GM21576 (cell line): ENCODE results near the gene TSHZ2.
"Not testable (repeated sequence)": the region's sequence is repeated elsewhere in the genome, so short reads cannot be mapped to it uniquely, and the experiment has no call there.

Source experiments
- ATAC-seq: cut with Tn5 transposase; IDR thresholded peaks from one replicate; pipeline ENCODE4 v1.9.1; 2021; ENCODE audit warnings: mild to moderate bottlenecking, moderate library complexity; ENCODE audit not compliant: unreplicated experiment

The TSHZ2 gene

DNA sequence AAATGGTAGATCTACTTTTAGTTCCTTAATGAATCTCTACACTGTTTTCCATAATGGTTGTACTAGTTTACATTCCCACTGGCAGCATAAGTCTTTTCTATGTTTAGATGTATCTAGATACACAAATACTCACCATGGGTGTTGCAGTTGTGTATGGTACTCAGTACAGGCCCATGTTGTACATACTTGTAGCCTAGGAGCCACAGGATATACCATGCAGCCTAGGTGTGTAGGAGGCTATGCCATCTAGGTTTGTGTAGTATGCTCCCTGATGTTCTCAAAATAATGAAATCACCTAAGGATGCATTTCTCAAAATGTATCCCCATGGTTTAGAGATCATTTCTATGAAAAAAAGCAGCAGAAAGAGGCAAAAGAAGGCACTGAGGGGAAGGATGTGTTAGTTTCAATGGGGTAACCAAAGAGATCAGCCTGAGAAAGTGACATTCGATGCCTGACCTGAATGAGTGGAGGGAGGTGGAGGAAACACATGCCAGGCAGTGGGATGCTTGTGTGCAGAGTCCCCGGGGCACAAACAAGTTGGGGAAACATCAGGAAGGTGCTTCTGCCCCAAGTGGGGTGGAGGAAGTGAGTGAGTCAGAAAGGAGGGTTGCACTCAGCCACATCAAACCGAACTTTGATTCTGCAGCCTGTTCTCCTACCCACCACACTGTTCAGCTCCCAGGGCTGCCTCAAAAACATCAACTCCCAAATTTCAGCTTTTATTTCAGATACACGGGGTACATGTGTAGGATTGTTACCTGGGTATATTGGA is 430.3 kb downstream of the TSHZ2 start:
- no peak for ATAC-seq

DNA sequence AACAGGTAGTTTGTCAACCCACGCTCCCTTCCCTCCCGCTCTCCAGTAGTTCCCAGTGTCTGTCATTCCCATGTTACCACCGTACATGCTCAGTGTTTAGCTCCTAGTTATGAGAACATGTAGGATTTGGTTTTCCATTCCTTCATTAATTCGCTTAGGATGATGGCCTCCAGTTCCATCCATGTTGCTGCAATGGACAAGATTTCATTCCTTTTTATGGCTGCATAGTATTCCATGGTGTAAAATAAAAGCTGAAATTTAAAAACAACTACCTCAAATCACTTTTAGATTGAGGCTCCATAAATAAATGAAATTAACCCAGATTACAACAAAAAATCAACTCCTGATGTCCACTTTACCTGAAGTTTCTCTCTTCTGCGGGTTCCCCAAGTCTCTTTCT is 430.9 kb downstream of the TSHZ2 start:
- ATAC-seq = no peak

DNA sequence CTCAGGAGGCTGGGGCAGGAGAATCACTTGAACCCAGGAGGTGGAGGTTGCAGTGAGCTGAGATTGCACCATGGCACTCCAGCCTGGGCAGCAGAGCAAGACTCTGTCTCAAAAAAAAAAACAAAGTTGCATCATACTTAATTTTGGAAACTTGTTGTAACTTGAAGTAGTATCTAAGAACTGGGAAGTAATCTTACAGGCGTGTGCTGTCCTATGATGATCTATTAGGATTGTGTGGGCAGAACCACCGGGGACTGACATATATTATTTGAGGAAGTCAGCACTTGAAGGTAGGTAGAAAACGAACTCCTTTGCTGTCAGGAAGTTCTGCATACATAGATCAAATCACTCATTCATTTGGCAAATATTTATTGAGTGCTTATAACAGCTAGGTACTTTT is 433.0 kb downstream of the TSHZ2 start:
- no peak for ATAC-seq

DNA sequence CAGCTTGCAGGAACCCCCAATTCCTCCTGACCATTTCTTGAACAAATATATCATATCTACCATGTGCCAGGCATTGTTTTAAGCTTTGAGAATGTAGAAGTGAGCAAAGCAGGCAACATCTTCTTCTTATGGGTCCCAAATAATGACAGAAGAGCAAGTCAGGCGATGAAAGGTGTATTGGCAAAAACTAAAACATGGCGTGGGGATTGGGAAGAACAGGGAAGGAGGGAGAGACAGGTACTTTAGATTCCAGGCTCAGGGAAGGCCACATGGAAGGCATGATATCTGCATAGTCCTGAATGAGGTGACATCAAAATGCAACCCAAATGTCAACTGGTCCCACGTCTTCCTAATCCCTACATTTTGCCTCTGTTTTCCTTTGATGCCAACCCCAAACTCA is 434.4 kb downstream of the TSHZ2 start:
- no peak for ATAC-seq

DNA sequence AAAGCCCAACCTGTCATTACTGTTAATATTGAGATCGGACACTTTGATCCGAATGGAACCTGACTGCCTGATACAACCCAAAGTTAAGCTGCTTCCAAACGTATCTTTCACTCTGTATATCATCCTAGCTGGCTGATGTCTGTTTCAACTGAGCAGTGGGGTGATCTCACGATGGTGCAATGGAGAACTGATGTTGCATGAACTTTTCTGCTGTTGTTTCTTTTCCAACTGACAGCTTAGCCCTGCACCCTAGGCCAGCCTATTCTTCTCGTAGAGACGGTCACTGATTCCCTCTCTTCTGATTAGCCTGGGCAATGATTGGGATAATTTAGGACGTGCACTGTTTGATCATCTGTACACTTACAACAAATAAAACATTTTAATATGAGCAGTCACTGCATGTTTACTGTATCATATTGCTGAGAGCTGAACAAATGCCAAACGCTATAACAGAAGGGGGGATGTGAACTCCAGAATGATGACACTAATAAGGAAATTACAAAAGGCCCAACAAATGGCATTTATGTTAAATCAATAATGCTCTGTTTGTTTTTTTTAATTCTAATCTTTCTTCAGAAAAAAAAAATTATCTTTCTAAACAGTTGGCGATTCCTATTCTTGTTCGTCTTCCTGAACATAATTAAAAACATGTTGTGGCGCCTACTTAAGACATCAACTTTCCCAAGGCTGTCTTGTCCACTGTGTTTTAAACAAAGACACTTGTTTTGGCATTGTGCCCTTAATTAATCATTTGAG is 436.7 kb downstream of the TSHZ2 start:
- no peak for ATAC-seq

DNA sequence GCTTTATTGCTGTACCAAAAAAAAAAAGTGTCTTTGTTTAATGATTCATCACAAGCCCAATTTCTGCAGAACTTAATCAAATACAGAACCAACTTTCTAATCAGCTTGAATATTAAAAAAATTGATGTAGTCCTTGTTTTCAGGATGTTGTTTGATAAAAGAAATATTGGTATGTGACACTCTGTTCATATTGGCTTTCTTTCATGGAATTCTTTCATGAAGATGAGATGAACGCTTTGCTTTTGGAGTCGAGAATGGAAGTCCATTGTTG is 437.2 kb downstream of the TSHZ2 start:
- no peak for ATAC-seq

DNA sequence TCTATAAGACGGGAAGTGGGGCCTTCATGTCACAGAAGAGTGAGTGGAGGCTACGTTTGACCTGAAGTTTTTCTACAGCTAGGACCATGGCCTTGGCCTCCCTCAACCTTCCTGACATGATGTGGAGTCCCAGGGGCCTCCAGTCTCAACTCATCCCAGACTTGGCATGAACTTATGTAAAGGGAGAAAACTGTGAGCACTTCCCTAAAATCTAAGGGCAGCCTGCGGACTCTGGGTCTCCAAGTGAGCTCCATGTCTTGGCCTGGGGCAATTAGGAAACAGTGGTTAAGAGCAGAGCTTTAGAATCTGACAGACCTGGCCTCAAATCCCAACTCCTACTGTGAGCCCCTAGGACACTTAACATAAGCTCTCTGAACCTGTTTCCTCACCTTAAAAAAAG is 439.0 kb downstream of the TSHZ2 start:
- no peak for ATAC-seq

DNA sequence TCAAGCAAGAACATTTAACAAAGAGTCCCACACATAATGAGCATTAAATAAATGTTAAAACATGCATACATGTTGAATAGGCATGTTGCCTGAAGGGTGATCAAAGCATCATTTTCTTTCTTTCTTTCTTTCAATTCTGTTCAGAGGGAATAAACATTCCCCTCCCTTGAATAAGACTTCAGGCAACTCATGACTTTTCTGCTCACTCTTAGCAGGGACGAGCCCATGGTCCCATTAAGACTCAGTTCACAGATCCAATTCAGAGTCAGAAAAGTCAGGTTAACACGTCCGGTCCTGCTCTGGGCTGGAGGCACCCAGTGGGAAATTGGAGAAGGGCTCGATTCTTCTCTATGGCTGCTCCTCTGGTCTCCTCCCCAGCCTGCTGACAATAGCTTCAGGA is 439.7 kb downstream of the TSHZ2 start:
- no peak for ATAC-seq

DNA sequence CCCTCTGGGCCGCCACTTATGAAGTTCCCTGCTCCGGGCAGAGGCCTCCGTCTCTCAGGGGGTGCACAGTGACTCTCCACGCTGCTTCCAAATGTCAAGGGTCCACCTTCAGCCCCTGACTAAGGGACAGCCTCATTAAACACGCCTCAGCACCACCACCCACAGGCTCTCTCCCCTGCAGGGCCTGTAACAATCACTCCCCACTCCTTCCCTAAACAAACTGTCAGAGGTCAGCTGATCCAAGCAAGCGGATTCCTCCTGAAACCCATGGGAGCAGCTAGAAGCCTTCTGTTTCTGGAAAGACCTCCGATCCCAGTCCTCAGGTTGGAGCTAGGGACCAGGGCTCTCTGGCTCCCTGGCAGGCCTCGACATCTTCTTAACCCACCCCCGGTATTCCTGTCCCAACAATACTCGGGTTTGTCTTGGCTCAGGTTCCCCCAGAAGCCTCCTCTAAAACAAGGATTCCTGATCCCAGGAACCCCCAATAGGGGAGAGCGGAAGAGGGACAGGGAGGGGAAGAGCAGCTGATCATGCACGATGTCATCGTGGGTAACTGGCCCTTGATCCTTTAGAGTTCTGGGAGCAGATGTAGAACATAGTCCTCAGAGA is 440.5 kb downstream of the TSHZ2 start:
- ATAC-seq = no peak

DNA sequence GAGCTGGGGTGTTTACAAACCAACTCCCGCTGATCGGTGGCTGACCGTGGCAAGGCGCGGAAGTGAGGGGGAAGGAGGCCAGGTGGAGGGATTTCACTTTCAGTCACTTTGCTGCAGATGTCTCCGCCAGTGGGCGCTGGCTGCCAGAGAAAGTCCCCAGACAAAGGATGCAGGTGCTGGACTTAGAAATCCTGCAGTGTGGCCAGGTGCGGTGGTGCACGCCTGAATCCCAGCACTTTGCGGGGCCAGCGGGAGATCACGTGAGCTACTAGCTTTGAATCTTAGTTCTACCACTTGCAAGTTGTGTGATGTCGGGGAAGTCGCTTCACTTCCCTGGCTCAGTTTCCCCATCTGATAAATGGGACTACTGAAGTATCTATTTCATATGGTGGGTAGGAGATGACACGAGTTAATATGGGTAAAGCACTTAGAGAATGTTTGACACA is 441.1 kb downstream of the TSHZ2 start:
- ATAC-seq = peak; percentile 91

DNA sequence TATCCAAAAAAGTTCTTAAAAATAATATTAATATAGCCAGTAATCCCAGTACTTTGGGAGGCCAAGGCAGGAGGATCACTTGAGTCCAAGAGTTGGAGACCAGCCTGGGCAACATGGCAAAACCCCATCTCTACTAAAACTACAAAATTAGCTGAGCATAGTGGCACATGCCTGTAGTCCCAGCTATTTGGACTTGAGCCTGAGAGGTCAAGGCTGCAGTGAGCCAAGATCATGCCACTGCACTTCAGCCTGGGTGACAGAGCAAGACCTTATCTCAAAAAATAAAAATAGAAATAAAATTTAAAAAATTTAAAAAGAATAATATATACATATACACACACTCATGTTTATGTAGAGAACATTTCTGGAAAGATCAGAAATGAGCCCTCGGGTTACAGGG is 441.7 kb downstream of the TSHZ2 start:
- ATAC-seq = not testable (repeated sequence)

DNA sequence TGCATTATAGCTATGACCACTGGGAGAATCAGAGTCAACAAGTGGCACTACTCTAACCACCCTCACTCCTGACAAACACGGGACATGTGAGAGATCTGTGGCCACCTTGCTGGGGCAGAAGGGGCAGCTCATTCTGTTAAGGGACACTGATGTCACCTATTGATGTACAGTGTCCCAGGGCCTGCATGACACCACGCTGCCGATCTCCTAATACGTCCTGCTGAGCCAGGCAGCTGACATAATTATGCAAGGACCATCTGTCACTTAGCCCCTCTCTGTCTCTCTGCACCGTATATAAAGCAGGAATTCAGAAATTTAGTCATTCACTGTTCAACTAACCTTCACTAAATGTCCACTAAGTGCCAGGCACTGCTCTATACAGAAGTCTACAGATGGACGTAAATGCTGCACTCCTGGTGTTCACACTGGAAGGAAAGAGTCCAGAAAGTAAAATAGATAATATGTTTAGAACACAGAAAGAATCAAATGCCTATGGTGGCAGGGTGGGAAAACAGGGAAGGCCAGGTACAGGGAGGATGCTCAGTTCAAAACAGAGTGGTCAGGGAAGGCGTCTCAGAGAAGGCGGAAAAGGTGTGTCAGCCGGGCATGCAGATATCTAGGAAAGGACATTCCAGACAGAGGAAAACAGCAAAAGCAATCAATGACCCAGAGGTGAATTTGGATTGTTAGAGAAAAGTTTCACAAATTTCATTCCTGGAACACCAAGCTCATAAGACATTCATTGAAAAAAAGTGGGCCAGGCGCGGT is 447.7 kb downstream of the TSHZ2 start:
- no peak for ATAC-seq

DNA sequence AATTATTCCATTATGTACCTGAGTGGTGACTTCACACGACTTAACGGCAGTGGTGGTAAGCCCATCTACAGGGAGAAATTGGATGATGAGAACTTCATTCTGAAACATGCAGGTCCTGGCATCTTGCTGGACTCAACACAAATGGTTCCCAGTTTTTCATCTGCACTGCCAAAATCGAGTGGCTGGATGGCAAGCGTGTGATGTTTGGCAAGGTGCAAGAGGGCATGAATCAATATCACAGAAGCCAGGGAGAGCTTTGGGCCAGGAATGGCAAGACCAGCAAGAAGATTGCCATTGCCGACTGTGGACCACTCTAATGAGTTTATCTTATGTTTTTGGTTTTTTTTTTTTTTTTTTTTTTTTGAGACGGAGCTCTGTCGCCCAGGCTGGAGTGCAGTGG is 449.2 kb downstream of the TSHZ2 start:
- no peak for ATAC-seq

DNA sequence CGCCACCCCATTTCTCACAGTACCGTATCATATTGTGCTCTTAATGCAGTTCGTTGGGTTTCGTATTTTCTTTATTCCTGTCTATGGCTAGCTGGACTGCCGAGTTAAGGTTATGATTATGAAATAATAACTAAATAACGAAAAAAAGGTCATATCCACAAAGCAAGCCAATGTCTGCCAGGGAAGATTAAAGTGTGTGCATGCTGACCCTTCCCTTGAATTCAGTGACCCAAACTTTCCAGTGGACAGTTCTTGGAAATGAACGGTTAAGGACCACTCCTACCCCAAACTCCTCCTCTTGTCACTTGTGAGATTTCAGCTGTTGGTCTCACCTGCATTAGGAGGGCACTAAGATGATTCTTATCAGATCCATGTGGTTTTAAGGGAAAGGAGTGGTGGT is 449.9 kb downstream of the TSHZ2 start:
- ATAC-seq = no peak

DNA sequence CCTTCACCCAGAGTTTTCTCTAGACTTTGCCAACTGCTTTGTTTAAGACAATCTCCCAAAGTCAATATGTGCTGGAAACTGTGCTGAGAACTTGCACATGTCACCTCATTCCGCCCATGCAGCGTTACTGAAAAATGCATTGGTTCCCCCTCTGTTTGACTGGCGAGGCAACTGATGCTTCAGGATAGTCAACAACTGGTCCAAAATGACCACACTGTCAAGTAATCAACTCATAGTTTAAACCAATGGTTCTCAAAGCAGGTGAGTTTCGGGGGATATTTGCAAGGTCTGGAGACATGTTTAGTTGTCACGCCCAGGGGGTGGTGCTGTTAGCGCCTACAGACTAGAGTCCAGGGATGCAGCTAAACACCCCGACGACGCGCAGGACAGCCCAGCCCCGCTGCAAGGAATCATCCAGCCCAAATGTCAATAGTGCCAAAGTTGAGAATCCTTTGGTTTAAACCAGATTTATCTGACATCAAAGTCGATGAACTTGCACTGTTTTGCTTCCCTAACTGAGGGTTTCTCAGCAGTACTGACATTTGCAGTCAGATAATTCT is 451.5 kb downstream of the TSHZ2 start:
- ATAC-seq = no peak

DNA sequence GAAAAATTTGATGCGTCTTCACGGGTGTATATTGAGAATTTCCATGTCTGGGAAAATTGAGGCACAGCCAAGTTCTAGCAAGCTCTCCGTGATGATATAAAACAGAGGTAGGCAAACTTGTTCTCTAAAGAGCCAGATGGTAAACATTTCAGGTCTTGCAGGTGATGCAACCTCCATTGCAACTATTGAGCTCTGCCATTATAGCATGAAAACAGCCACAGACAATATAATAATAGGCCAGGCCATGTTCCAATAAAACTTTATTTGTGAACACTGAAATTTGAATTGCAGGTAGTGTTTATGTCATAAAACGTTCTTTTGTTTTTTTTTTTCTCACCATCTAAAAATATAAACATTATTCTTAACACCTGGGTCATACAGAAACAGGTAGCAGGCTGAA is 453.3 kb downstream of the TSHZ2 start:
- ATAC-seq = no peak

DNA sequence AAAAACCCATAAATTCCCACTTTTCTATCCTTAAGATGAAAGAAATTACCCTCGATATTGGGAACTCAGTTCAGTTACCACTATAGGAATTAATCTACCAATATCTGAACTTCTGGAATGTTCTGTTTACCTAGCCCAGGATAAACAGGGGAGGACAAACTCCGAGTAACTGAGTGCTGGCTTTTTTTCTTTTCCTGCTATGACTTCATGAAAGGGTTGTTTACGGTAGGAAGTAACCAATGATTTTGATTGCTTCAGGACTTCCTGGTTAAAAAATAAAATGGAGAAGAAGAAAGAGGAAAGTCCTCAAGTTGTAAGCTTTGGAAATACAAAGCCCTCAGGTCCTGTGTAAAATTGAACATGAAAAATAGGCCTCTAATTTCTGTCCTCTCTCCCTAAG is 453.8 kb downstream of the TSHZ2 start:
- ATAC-seq = no peak

DNA sequence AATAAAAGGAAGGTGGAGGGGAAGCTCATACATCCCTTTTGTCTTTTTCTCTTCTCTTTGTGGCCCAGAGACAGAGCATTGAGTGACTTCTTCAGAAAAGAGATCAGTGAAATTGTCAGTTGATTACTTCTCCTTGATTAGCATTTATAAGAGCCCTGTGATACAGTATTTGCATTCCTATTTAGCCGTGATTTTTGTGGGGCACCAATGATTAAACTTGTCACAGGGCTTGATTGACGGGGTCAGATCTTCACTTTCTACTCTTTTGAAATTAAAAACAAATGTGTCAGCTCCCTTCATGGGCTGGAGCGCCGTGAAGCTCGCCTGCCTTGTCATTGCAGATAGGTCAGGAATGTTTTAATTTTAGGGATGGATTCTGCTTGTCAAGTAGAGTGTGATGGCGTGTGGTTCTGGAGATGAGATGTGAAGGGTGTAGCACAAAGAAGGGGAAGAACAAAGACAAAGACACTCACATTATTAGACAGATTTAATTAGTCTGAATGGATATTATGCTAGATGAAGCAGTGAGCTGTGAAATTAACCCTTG is 454.7 kb downstream of the TSHZ2 start:
- no peak for ATAC-seq

DNA sequence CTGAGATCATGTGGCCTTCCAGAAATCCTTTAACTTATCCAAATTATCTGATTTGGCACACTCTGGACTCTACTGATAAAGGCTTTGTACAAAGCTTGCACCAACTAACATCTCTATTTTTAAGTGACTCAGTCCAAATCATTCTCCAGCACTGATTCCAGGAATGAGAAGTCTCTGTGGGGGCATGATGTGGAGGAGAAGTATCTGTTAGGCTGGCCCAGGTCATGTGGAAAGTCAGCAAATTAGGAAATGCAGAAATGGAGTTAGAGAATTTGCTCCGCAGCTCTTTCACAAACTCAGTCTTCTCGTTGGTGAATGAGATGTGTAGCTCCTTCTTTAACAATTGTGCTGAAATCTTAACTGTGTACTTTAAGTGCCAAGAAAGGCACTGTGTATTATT is 455.8 kb downstream of the TSHZ2 start:
- no peak for ATAC-seq

DNA sequence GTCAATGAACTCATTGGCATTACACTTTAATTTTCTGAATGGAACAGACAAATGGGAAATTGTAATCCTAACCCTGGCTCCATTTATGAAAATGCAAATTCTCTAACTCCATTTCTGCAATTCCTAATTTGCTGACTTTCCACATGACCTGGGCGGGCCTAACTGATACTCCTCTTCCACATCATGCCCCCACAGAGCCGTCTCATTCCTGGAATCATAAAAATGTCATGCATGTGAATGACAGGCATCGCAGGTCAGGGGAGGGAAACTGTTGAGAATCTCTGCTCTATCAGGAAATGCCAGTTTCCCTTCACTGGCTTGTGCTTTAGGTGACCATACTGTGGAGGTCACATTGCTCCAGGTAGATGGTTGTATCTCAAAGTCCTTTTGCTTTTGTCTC is 456.4 kb downstream of the TSHZ2 start:
- no peak for ATAC-seq

DNA sequence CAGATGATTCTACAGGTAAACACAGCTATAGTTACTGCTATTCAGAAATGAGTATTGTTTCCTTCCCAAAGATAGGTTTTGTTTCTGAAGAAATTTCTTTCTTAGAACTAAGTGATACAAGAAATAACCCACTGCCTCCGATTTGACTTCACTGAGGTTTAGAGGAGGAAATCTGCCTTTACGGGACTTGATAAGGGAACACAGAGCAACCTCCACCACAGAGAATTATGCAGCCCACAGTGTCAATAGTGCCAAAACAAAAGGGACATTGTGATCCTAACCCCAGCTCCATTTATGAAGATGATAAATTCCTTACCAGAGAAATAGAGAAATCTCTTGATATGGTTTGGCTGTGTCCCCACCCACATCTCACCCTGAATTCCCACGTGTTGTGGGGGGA is 456.8 kb downstream of the TSHZ2 start:
- no peak for ATAC-seq
